HG03039 (cell line): Measurements from ENCODE around the gene LAYN.

Experiments
- ATAC-seq: cut with Tn5 transposase; IDR thresholded peaks from one replicate; pipeline ENCODE4 v1.9.1; 2021; ENCODE audit warnings: mild to moderate bottlenecking, moderate library complexity; ENCODE audit not compliant: unreplicated experiment

LAYN gene

GRCh38 chr11:111540114-111540936 lies at the start of gene LAYN:
TSS of gene LAYN (plus strand) at chr11:111540720. CDS start at chr11:111540844, 124 bp downstream.
- ATAC-seq: no peak

GRCh38 chr11:111494040-111494439 lies 46.5 kb upstream of the LAYN start:
- no peak for ATAC-seq

GRCh38 chr11:111499483-111499882 lies 41.0 kb upstream of the LAYN start:
- ATAC-seq: no peak

DNA sequence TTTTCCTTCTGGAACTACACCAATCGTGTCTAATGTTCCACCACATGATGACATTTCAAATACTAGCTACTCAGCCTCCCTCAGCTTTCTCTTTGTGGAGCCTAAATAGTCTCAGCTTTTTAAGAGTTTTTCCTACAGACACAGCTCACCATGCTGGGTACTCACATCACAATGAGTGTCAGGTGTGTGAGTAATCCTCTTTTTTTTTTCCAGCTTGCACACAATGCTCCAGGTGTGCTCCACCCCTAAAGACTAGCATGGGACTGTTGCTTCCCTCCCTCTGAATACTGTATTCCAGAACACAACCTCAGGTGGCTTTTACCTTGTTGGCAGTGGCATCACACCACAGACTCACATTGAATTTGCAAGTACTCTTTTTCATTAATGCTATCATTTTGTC lies 40.0 kb upstream of the LAYN start:
- ATAC-seq: no peak

- no peak for ATAC-seq
These were observed 37.9 kb upstream of the LAYN start for GRCh38 chr11:111502611-111503010.

DNA sequence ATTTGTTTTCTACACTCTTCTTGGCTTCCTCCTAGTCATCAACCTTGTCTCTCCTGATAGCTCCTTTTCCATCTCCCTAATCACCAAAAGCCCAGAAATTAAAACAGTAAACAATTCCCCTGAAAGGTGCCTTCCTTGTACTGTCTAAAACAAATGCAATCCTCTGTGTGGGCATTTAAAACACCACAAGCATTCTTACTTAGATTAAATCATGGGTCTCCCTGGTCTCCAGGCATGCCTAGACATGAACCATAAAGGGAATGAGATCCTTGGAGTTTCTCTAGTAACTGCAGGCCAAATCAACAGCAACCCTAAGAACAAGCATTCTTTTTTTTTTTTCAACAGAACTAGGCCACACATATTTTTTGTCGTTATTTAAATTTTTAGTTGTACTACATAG lies 30.2 kb upstream of the LAYN start:
- no peak for ATAC-seq

DNA sequence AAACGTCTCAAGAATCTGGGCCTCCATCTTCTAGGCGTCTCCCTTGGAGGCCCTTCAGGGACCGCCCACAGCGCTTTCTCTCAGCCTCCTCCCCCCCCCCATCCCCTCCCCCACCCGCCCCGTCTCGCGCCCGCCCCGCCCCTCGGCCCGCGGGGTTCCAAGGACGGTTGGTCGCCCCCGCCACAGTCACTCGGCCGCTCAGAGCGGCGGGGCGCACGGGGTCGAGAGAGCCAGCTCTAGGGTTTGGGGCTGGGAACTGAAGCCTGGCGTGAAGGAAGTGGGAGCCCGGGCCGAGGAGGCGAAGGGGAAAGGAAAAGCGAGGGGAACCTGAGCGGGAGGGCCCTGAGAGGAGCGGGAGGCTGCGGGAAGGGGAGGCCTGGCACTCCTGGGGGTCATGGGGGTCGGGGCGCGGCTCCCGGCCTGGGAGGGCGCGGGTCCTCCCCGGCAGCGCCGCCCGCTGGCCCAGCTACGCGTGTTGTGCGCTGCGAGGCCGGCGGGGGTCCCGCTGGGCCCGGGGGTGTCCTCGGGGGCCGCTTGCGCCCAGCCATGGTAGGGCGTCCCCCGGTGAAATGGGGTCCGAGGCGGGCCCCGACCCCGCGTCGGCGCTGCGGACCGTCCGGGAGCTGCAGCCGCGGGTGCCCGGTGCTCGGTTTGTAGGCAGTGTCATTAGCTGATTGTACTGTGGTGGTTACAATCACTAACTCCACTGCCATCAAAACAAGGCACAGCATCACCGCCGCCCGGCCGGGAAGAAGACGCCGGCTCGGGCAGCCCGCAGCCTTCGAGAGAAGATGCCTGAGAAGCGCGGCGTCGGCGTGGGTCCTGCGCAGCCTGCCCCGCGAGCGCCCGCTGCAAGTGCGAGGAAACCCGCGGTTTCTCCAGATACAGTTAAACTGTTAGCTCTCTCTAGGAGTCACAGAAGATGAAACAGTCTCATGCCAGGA lies 28.0 kb upstream of the LAYN start, which contains the start of gene BTG4:
Gene BTG4, minus strand, starts transcription at position 91 of the 944 bp plus-strand sequence. CDS start 13,610 bp downstream, outside the sequence.
- ATAC-seq: no peak

DNA sequence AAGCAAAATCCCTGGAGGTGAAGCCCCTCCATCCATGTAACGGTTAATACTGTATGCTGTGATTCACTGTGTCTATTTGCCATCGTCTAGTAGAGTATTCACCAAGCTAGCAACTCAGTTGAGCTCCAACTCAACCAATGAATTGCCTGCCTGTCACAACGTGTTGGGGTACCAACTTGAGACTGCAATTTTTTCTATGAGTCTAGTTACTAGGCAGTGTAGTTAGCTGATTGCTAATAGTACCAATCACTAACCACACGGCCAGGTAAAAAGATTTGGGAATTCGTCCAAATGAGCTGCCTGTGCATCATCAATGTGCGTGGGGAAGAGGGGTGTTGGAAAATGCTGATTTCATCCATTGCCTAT lies 27.3 kb upstream of the LAYN start:
- ATAC-seq: no peak

DNA sequence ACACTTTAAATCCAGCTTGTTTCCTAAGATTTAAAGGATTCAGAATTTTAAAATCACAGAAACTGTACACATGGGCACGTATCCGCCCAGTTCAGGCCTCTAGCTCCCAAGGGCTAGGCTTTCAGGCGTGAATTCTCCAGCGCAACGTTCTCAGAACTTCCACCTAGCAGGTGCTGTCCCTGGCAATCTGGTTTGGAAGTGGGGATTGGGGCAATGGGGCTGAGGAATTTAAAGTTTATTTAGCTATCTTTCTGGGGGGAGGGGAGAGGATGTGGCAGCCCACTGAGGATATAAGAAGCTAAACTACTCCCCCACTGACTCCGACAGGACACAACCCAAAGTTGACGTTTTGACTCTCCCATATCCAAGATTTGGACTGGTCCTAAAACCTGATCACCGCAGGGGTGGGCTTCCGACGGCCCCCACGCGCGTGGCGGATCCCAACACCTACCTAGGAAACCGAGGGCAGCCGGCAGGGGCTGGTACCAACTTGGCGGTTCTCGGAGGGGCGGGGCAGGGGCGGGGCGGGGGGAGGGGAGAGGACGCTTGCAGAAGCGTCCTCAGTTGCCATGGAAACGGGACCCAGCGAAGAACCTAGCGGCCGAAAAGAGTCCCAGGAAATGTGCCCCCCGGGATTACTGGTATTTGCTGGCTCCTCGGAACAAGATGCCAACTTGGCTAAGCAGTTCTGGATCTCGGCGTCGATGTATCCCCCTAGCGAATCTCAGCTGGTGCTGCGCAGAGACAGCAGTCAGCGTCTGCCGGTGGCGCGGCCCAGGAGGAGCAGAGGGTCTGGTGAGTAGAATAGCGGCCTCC lies 26.1 kb upstream of the LAYN start, which contains the start of gene HOATZ:
Gene HOATZ, plus strand, starts transcription at position 563 of the 816 bp plus-strand sequence. Its CDS starts 7 bp downstream, at position 570.
- no peak for ATAC-seq

DNA sequence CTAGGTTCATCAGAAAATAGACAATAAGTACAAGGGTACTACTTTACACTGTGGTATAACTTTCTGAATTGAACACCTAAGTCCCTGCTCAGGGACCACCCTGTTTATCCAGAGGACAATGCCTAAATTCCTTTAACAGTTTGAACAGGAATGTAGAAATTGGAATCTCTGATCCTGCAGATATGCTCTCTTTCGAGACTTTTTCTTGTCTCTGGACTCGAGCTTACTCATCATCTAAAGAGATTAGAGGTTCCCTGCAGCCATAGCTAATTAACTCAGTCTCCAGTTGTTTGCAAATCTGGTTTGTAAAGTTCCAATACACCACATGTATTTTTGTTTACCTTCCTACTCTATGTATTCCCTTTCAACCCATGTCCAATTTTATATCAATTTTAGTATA lies 24.9 kb upstream of the LAYN start:
- no peak for ATAC-seq

GRCh38 chr11:111518668-111519067 lies 21.9 kb upstream of the LAYN start:
- no peak for ATAC-seq

DNA sequence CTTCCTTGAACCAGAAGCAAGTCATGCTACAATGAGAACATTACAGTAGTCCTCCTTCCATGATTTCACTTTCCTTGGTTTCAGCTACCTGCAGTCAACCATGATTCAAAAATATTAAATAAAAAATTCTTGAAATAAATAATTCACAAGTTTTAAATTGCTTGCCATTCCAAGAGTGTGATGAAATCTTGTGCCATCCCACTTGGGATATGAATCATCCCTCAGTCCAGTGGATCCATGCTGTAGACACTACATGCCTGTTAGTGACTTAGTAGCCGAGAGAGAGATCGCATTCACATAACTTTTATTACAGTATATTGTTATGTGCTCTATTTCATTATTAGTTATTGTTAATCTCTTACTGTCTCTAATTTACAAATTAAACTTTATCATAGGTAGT lies 20.0 kb upstream of the LAYN start:
- ATAC-seq: no peak

DNA sequence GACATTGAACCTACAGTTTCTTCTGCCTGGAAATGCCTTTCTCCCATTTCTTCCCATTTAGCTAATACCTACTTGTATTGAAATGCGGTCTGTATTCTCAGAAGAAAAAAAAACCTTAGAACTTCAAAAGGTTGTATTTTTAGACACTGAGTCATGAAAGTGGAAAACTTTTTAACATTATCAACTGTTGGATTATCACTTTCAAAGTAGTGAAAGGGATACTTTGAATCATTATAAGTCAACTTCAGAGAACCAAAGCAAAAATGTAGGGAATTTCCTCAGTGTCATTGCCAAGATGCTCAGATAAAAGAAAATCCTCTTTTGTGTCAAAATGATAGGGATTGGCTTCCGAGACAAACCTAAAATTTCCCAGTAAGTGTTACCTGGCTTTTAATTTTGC lies 19.4 kb upstream of the LAYN start:
- no peak for ATAC-seq

DNA sequence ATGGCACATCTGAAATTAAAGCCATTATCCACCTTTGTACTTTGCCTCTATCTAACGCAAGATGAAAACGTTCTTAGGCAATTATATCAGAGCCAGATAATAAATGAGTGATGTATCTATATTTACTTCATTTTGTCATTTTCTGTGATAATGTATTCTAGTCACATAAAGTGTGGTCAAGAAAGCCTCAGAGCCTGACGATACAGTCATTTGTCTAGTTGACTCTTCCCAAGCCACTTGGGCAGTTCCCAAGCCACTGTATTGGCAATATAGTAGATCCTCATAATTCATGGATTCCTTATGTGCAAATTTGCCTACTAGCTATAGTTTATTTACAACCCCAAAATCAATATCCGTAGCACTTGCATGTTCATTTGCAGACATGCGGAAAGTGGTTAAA lies 18.1 kb upstream of the LAYN start:
- ATAC-seq: no peak

GRCh38 chr11:111523343-111523742 lies 17.2 kb upstream of the LAYN start:
- no peak for ATAC-seq

GRCh38 chr11:111524056-111524455 lies 16.5 kb upstream of the LAYN start:
- no peak for ATAC-seq

DNA sequence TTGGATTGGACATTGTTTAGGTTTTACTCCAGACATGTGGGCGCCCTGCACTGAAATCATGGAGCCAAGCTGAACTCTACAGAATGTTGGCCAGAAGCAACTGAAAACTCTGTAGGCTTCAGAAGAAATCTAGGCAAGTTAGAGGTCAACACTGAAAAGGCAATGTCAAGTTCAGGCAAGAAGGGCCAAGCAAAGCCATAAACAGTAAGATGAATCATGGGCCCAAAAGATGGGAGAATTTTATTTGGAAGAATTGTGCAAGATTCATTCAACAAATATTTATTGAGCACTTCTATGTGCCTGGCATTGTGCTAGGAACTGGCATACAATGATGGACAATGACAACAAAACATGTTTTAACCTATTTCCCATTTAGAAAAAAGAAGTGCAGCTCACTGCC lies 15.1 kb upstream of the LAYN start:
- ATAC-seq: no peak

GRCh38 chr11:111526501-111526900 lies 14.0 kb upstream of the LAYN start:
- no peak for ATAC-seq

GRCh38 chr11:111527279-111527678 lies 13.2 kb upstream of the LAYN start:
- no peak for ATAC-seq

DNA sequence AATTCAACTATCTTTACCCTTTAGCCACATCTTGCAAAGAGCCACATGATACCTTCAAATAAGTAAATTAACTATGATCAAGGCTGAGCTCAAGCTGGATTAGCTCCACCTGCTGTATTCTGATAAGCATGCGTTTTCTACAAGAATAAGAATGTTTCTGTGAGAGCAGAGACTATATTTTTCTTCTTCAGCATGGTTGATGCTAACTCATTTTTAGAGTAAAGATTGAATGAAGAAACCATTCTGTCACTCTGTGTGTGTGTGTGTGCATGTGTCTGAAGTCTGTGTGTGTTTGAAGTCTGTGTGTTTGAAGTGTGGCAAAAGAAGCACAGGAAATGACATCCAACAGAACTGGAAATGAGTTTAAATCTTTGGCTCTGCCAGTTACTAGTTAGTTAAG lies 12.0 kb upstream of the LAYN start:
- no peak for ATAC-seq

- ATAC-seq: no peak
These were observed 10.4 kb upstream of the LAYN start for GRCh38 chr11:111530091-111530490.
